ENCODE data around the gene HOXD12.

DNA sequence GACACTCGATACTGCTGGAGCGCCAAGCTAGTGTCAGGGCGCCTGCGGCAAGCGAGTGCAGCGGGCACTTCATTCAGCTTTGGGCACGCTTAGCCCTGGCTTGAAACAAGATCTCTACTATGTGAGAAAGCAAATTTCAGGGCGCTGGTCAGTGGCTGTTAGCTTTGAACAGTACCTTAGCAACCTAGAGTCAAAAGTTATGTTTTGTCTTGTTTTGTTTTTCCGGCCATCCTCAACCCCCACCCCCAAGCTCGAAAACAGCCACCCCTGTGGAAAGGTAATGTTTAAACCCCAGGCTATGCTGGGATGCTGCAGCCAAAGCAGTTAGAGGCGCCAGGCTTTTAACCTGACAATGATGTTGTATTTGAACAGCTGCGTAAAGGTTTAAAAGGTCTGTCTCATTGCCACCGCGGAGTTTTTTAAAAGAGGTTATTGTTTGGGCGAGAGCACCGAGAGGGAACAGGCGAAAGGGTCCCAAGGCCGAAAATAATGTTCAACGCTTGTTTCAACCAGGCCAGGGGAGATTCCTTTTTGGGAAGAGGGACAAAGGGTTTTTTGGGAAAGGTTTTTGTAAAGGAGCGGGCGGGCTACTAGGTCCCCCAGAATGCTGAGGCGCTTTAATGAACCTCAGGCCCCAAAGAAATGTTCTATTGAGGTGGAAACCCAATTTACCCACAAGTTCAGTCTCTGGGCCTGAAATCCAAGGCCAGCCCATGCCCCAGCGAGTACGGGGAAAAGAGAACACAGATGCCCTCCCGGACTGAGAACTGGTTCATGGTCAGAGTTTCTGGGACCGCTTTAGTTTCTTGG is 14.7 kb downstream of the HOXD12 start:
- TF ChIP-seq, protein P1, sequence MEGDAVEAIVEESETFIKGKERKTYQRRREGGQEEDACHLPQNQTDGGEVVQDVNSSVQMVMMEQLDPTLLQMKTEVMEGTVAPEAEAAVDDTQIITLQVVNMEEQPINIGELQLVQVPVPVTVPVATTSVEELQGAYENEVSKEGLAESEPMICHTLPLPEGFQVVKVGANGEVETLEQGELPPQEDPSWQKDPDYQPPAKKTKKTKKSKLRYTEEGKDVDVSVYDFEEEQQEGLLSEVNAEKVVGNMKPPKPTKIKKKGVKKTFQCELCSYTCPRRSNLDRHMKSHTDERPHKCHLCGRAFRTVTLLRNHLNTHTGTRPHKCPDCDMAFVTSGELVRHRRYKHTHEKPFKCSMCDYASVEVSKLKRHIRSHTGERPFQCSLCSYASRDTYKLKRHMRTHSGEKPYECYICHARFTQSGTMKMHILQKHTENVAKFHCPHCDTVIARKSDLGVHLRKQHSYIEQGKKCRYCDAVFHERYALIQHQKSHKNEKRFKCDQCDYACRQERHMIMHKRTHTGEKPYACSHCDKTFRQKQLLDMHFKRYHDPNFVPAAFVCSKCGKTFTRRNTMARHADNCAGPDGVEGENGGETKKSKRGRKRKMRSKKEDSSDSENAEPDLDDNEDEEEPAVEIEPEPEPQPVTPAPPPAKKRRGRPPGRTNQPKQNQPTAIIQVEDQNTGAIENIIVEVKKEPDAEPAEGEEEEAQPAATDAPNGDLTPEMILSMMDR (IDR thresholded peaks at IDR 0.05) = no peak
- TF ChIP-seq POLR2A (IDR thresholded peaks at IDR 0.05) = no peak
